ENCODE data around the gene ZMYND10. TPM values are rescaled to one million over a fixed set of nuclear protein-coding genes. Genes with fewer than 3 reads are reported as not detected.
A peak's percentile ranks its signal among the peaks of the same experiment; 100 is the strongest.

Gene ZMYND10
- total RNA-seq, 2 donors from 2014 or later = 0.47 to 0.49 TPM

DNA sequence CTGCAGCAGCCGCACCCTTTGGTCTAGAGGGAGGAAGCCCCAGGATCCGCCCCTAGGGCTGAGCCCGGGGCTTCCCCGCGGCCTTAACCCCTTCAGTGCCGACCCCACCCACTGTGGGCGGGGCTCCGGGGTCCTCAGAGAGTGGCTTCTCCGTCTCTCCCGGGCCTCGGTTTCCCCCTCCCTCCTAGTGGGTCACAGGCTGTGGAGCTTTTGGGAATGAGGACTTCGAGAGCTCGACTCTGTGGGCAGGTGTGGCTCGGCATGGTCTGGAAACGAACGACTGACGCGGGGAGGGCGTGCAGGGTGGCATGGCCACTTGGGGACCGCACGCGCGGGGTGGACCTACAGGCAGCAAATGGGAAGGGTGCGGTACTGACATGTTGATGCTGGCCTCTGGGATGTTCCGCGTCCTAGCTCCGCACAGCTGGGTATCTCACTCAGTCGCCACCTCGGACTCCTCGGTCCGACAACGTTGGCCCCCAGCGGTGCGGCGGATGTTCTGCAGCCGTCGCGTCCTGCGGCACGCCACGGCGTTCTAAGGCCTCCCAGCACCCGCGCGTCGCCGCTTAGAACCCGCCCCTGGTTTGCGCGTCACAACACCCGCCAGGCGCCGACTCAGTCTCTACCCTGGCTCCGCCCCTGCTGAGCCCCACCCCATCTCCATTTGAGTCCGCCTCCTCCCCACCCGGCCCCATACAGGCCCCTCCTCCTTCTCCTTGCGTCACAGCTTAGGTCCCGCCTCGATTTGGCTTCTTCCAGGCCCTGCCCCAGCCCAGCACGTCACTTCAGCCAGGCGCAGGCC lies 46.5 kb downstream of the ZMYND10 start, which contains the start of the genes HYAL3 and NAA80:
HYAL3 (minus strand) TSS at position 570 of the 802 bp plus-strand sequence. CDS start 3,803 bp downstream, outside the sequence.
NAA80 (minus strand) TSS at position 570 of the 802 bp plus-strand sequence. CDS start 1,942 bp downstream, outside the sequence.
- ATAC-seq = peak; percentile 80
- intact Hi-C loops (cut with DNase I, micrococcal nuclease) = no loop called here
- peak; percentile 99 to 100 for DNase-seq

DNA sequence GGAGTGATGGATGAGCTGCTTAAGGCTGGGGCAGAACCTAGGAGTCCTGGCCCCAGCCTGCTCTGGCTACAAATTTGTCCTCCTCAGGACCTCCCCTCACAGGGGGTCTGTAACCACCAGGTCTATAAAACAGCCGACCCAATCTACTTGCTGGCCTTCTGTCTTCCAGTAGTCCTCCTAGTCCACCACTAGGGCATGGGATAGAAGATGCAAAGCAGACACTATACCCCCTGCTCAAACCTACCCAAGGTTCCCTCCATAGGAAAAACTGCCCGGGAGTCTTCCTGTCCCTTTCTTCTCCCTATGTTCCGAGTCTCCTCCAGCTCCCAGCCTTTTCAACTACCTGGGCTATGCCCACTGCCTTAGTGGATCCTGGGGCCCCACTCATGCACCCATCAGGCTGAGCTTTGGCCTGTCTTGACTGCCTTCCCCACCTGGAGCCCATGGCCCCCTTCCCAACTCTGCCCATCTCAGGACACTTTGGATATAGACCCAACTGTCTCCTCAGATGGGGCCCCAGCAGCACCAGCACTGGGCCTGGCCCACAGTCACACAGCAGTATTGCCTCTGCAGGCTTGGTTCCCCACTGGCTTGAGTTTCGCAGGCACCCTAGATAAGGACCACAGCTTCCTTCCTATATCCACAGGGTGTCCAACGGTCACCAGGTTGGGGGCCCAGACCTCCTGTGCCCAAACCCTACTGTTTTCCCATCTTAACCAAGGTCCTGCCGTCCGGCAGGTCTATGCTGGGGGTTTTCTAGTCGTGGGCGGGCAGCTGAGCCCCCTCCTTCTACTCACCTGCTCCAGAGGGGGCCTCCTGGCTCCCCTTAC lies 47.4 kb downstream of the ZMYND10 start:
- intact Hi-C loops (cut with DNase I, micrococcal nuclease) = no loop called here
- peak in 1 of 2 donors; percentile 35 for DNase-seq
- no peak for ATAC-seq

DNA sequence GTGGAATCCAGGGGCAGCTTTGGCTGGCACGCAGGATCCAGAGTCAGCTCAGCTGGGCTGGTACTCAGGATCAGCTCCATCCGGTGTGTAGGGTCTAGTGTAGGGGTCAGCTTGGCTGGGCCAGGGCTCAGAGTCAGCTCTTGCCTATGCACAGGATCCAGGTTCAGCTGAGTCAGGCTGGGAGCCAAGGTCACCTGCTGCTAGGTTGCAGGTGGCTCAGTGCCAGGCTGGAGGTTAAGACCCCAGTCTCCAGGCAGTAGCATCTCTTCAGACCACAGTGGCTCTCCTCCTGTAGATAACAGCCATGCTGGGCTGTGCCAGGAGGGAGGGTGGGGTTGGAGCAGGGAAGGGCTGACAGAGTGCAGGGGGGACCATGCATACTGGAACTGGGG lies 48.2 kb downstream of the ZMYND10 start:
- peak in 1 of 2 donors; percentile 31 for DNase-seq
- intact Hi-C loops (cut with DNase I, micrococcal nuclease) = no loop called here
- ATAC-seq = no peak

- DNase-seq = peak in 1 of 2 donors; percentile 22
- intact Hi-C loops (cut with DNase I, micrococcal nuclease) = no loop called here
- no peak for ATAC-seq
These were observed 48.7 kb downstream of the ZMYND10 start for GRCh38 chr3:50296721-50297383.

DNA sequence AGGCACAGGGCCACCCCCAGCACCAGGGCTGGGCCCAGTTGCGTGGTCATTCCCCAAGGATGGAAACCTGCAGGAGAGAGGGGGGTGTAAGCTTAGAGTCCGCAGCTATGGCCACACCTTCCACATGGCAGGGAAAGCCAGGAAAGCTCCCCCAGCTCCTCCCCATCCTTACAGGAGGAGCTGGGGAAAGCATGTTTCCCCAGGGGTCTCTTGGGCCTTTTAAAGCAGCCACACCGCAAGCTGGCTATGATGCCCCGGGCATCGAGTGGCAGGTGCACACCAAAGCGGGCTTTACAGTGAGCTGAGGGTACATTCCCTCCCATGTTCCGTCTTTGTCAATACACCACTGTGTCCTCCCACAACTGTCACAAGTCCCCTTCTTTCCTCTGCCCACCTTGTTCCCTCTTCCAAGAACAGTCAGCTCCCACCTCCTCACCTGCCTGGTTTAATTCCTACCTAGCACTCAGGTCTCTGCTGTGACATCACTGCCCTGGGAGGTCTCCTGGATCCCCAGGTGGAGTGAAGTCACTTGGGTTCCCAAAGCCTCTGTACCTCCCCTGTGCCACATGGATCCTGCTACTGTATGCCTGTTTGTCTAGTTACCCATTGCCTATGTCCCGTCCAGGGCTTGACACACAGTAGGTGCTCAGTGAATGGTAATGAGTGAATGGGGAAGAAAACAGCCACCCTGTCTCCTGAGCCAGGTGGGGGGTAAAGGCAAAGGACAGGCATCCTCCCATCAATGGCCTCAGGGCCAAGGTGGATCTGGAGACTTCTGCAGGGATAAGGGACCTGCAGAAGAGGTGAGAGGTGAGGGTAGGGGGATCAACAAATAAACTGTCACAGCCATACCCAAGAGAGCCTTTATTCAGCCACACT lies 49.7 kb downstream of the ZMYND10 start:
- no peak for DNase-seq
- no peak for ATAC-seq
- intact Hi-C loops (cut with DNase I, micrococcal nuclease) = no loop called here

DNA sequence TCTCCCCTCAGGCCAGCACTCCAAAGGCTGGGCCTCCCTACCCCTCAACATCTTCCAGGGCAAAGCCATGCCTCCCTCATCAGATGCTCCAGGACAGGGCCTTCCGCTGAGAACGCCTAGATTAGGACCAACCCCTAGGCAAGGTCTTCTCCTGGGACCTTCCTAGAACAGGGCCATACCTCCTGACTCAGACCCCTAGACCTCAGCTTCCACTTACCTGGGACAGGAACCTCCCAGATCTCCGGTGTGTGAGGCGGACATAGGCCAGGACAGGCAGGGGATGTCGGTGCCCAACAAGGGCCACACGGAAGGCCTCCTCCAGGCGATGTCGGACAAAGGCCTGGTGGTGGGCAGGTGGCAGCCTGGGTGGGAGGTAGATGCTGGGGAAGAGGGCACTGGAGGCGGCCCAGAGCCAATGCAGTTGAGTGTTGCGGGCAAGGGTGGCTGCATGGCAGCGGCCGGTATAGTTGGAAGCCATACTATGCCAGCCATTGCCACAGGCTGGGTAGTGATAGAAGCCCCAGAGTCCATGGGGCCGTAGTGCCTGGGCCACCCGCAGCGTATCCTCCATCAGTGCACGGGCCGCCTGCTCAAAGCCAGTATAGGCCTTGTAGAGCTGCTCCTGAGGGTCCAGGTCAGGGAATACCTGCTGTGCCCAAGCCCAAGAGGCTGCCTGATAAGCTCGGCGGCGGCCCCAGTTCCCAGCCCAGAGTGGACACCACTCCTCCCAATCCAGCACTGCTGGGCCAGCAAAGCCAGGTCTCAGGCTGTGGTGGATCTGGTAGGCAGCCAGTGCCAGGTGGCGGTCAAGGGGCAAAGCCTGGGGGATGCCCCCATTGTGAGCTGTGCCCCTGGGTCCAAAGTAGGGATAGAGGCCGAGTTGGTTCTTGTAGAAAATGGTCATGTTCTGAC lies 50.8 kb downstream of the ZMYND10 start:
- ATAC-seq = no peak
- intact Hi-C loops (cut with DNase I, micrococcal nuclease) = no loop called here
- DNase-seq = no peak

DNA sequence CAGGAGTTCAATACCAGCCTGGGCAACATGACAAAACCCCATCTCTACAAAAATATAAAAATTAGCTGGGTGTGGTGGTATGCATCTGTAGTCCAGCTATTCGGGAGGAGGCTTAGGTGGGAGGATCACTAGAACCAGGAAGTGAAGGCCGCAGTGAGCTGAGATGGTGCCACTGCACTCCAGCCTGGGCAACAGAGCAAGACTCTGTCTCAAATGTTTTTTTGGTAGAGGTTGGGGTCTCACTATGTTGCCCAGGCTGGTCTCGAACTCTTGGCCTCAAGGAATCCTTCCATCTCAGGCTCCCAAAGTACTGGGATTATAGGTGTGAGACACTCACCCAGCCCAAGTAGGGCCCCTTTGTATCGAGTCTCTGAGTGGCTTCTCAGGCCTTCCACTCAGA lies 51.4 kb downstream of the ZMYND10 start:
- DNase-seq = no peak
- ATAC-seq = no peak
- intact Hi-C loops (cut with DNase I, micrococcal nuclease) = no loop called here

DNA sequence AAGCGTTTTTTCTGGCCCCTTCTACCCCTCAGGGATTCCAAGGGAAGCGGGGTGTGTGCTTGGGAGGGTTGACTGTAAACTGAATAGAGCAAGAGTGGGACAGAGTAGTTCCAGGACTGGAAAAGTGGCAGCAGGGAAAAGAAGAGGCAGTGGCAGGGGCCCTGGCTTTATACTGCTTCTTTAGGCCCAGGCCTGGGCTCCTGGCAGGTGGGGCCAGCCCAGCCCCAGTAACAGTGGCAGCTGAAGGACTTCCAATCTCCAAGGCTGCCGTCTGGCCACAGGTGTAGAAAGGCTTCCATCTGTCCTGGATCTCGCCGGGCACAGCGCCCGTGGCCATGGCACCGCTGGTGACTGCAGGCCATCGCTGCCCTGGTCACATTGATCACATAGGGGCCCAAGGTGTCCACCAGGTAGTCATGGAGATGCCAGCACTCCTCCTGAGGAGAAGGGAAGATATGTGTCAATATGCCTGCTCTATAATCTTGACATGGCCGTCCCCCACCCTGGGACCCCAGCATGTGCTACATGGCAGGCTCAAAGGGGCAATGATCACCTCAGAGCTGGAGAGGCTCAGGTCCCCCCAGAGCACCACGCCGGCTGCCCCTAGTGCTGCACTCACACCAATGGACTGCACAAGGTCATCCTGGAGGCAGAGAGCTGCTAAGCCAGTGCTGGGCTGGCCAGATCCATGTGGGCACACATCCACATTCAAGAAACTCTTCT lies 52.3 kb downstream of the ZMYND10 start:
- DNase-seq = no peak
- ATAC-seq = no peak

GRCh38 chr3:50292159-50293078 lies 53.1 kb downstream of the ZMYND10 start, which contains the start of gene IFRD2:
Gene IFRD2 (minus strand): TSS chr3:50292429. CDS start chr3:50292274, 155 bp downstream.
- intact Hi-C loops (cut with DNase I, micrococcal nuclease) = no loop called here
- ATAC-seq (peak; percentile 88), DNase-seq (peak; percentile 97 to 98)

More for the DNA sequence above, 52.3 kb downstream of the ZMYND10 start:
- intact Hi-C loops (cut with DNase I, micrococcal nuclease) = no loop called here

Other genes starting within 250 kb of the ZMYND10 start
- 10 to 100 TPM; 11.5 to 12.1 TPM for gene SEMA3F, start 190.4 kb downstream of the ZMYND10 start, total RNA-seq
- gene GNAT1, start 154.1 kb downstream of the ZMYND10 start, total RNA-seq = not detected
- not detected for gene SLC38A3, start 140.5 kb downstream of the ZMYND10 start, total RNA-seq
- gene GNAI2, start 109.5 kb downstream of the ZMYND10 start, total RNA-seq = 10 to 100 TPM; 46.1 to 81.3 TPM
- gene SEMA3B, start 76.6 kb downstream of the ZMYND10 start, total RNA-seq = 100 to 1,000 TPM in 1 of 2 donors, 10 to 100 TPM in 1; 56.8 to 116 TPM
- not detected for gene LSMEM2, start 66.6 kb downstream of the ZMYND10 start, total RNA-seq
- gene IFRD2, start 53.3 kb downstream of the ZMYND10 start, total RNA-seq = 10 to 100 TPM; 48.8 to 68.6 TPM
- gene HYAL3, start 46.3 kb downstream of the ZMYND10 start, total RNA-seq = 1 to 10 TPM; 2.2 to 2.8 TPM
- gene NAA80, start 46.3 kb downstream of the ZMYND10 start, total RNA-seq = 10 to 100 TPM in 1 of 2 donors, 1 to 10 TPM in 1; 9.8 to 11.2 TPM
- 10 to 100 TPM in 1 of 2 donors, 1 to 10 TPM in 1; 6.9 to 16.4 TPM for gene HYAL1, start 42.2 kb downstream of the ZMYND10 start, total RNA-seq
- 10 to 100 TPM; 27.9 to 34.7 TPM for gene HYAL2, start 23.0 kb downstream of the ZMYND10 start, total RNA-seq
- gene TUSC2, start 17.5 kb downstream of the ZMYND10 start, total RNA-seq = 10 to 100 TPM; 26.7 to 29.1 TPM
- gene RASSF1, start 4.9 kb downstream of the ZMYND10 start, total RNA-seq = 10 to 100 TPM; 14.5 to 15.0 TPM
- 10 to 100 TPM; 18.1 to 23.5 TPM for gene NPRL2, start 5.0 kb upstream of the ZMYND10 start, total RNA-seq
- 10 to 100 TPM; 35.8 to 36.9 TPM for gene CYB561D2, start 5.1 kb upstream of the ZMYND10 start, total RNA-seq
- 10 to 100 TPM; 44.6 to 48.3 TPM for gene TMEM115, start 13.8 kb upstream of the ZMYND10 start, total RNA-seq
- gene CACNA2D2, start 157.9 kb upstream of the ZMYND10 start, total RNA-seq = 1 to 10 TPM; 1.9 to 3.2 TPM
- gene C3orf18, start 222.0 kb upstream of the ZMYND10 start, total RNA-seq = 1 to 10 TPM; 2.1 to 2.8 TPM
- gene HEMK1, start 223.8 kb upstream of the ZMYND10 start, total RNA-seq = 10 to 100 TPM; 21.9 to 24.8 TPM

All from left colon (tissue), 2 donors.